ENCODE data around the gene SLC9A1. TPM values are rescaled to one million over a fixed set of nuclear protein-coding genes. Genes with fewer than 3 reads are reported as not detected.

Gene SLC9A1
- total and polyA plus RNA-seq, 12 donors: 9.4 to 34.4 (median 20.7) TPM

DNA sequence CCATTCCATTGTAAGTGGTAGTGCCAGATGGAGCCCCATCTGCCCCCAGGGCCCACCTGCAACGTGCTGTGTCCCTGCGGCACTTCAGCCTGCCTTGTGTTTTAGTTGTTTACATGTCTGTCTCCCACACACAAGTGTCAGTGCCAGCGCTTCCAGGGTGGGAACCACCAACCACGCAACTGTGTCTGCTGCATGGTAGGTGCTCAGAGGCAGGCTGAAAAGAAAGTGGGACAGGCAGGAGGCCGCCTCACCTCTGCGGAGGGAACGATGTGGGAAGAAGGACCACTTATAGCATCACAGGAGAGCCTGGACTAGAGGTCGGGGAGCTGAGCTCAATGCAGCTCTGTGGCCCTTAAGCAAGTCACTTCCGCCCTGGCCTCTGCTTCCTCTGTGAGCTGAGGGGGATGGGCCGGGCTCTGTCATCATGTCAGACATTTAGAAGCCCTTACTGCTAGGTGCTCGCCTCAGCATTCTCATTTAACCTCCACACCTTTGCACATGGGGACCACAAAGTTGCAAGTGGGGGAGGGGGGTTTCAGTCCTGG is 17.9 kb downstream of the SLC9A1 start:
- Histone ChIP-seq H3K27ac (peak overlapping the region in 9 of 10 donors; percentile 9 to 92 (median 66)), H3K4me1 (peaks cover 21 to 99% (median 78%) of the 10 kb centered on the region in 9 donors), H3K9me3 (no peaks in the 10 kb centered on the region), H3K36me3 (peaks cover 0 to 6% (median 0%) of the 10 kb centered on the region in 9 donors), H3K4me3 (peak overlapping the region in 1 of 10 donors; percentile 4), H3K27me3 (no peaks in the 10 kb centered on the region)
- peak; percentile 44 to 52 for DNase-seq
- TF ChIP-seq, protein P1, sequence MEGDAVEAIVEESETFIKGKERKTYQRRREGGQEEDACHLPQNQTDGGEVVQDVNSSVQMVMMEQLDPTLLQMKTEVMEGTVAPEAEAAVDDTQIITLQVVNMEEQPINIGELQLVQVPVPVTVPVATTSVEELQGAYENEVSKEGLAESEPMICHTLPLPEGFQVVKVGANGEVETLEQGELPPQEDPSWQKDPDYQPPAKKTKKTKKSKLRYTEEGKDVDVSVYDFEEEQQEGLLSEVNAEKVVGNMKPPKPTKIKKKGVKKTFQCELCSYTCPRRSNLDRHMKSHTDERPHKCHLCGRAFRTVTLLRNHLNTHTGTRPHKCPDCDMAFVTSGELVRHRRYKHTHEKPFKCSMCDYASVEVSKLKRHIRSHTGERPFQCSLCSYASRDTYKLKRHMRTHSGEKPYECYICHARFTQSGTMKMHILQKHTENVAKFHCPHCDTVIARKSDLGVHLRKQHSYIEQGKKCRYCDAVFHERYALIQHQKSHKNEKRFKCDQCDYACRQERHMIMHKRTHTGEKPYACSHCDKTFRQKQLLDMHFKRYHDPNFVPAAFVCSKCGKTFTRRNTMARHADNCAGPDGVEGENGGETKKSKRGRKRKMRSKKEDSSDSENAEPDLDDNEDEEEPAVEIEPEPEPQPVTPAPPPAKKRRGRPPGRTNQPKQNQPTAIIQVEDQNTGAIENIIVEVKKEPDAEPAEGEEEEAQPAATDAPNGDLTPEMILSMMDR (IDR thresholded peaks at IDR 0.05): no peak
- WGBS, 2 donors: 63 to 66% methylated on average over 11 of the region's 11 CpGs
- ATAC-seq: peak in 6 of 8 donors; percentile 17 to 52 (median 36)
- intact Hi-C loops (cut with DNase I): no loop called here

DNA sequence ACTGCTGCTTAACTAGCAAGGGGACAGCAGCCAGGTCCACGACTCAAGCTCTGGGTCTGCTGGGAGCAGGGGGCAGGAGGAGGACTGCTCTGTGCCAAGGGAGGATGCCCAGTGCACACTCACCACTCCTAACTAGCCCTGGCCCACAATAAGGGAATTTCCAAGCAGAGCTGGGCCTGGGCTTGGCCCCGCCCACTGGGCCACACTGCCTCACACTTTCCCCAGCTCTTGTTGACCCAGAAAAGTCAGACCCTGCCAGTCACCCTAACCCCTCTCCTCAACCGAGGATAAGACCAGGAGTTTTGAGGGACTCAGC is 18.7 kb downstream of the SLC9A1 start:
- WGBS, 2 donors: 62 to 72% methylated on average over 3 of the region's 3 CpGs
- Histone ChIP-seq H3K27ac (peak overlapping the region in 6 of 10 donors; percentile 29 to 92 (median 72)), H3K36me3 (peaks cover 0 to 6% (median 0%) of the 10 kb centered on the region in 9 donors), H3K27me3 (no peaks in the 10 kb centered on the region), H3K4me1 (peaks cover 14 to 96% (median 70%) of the 10 kb centered on the region in 9 donors), H3K4me3 (no peak overlapping the region), H3K9me3 (no peaks in the 10 kb centered on the region)
- DNase-seq (no peak), ATAC-seq (no peak)
- intact Hi-C loops (cut with DNase I): no loop called here
- TF ChIP-seq, protein P1 (IDR thresholded peaks at IDR 0.05): peak in 1 of 9 donors; percentile 1

DNA sequence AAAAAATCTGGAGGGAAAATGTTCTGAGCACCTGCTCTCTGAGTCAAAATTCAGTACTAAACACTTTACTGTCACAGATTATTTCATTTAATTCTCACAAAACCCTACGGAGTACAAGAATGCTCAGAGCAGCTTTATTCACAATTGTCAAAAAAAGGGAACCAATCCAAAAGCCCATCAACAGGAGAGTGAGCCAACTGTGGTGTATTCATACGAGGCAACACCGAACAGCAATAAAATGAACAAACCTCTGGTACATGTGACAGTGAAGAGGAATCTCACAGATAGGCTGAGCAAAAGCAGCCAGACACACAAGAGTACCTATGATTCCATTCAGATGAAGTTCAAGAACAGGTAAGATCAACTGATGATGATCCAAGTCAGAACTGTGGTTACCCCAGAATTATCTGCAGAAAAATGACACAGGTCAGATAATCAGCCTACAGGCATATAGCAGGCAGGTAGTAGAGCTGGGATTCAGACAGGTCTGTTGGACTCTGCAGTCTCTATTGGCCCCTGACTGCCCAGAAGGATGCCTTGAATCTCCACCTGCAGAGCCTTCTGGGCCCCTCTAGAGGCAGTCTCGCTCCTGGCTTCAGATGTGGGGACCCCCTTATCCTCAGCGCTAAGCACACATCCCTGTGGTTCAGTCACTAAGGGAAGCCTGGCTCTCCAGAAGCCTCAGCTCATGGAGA is 19.2 kb downstream of the SLC9A1 start:
- Histone ChIP-seq H3K4me3 (no peak overlapping the region), H3K27me3 (no peaks in the 10 kb centered on the region), H3K4me1 (peaks cover 14 to 96% (median 69%) of the 10 kb centered on the region in 9 donors), H3K9me3 (no peaks in the 10 kb centered on the region), H3K27ac (peak overlapping the region in 5 of 10 donors; percentile 29 to 92 (median 73)), H3K36me3 (peaks cover 0 to 6% (median 0%) of the 10 kb centered on the region in 9 donors)
- intact Hi-C loops (cut with DNase I): no loop called here
- TF ChIP-seq, protein P1 (IDR thresholded peaks at IDR 0.05): peak in 1 of 9 donors; percentile 15
- 74 to 75% methylated on average over 5 of the region's 5 CpGs for WGBS, 2 donors
- DNase-seq: no peak
- no peak for ATAC-seq

DNA sequence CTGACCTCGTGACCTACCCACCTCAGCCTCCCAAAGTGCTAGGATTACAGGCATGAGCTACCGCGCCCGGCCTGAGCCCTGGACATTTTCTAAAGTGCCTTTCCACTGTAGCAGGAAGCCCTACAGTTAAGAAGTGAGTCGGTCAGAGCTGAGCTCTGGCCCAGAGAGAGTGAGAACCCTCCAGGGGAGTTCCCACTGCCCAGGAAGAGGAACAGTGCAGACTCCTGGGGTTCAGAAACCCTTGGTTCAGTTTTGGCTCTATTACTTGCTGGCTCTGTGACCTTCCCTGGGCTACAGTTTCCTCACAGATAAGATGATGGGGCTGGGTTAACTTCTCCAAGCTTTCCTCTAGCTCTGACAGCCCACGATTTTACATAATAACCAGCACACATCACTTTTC is 20.9 kb downstream of the SLC9A1 start:
- H3K9me3 ChIP-seq: no peaks in the 10 kb centered on the region
- H3K4me3 ChIP-seq: no peak overlapping the region
- TF ChIP-seq, protein P1 (IDR thresholded peaks at IDR 0.05): no peak
- DNase-seq (no peak), ATAC-seq (no peak)
- H3K36me3 ChIP-seq: peaks cover 0 to 10% (median 0%) of the 10 kb centered on the region in 9 donors
- intact Hi-C loops (cut with DNase I): loop anchor here in 1 of 10 donors (5.0 kb wide), 1 partner anchor 333 kb away; no protein-coding TSS in a partner anchor
- peaks cover 10 to 96% (median 64%) of the 10 kb centered on the region in 9 donors for H3K4me1 ChIP-seq
- no peaks in the 10 kb centered on the region for H3K27me3 ChIP-seq
- H3K27ac ChIP-seq: peak overlapping the region in 7 of 10 donors; percentile 35 to 88 (median 64)
- 74 to 82% methylated on average over 6 of the region's 6 CpGs for WGBS, 2 donors
